Activated naive CD8-positive, alpha-beta T cell treated with anti-CD3 and anti-CD28 coated beads for 36 hours (primary cell): ENCODE data around the gene SLC11A1. TPM values are rescaled to one million over a fixed set of nuclear protein-coding genes. Genes with fewer than 3 reads are reported as not detected.
A peak's percentile ranks its signal among the peaks of the same experiment; 100 is the strongest.

Experiments used
- DNase-seq: peaks from one replicate; pipeline ENCODE4 v3.0.0; 2021
- H3K27ac Mint-ChIP-seq: one replicate; pipeline ENCODE4 v1.8.0; 2022; ENCODE audit warnings: mild to moderate bottlenecking, moderate library complexity, mixed read lengths
- H3K27me3 Mint-ChIP-seq: one replicate; pipeline ENCODE4 v1.8.0; 2022; ENCODE audit warnings: mild to moderate bottlenecking, mixed read lengths
- H3K36me3 Mint-ChIP-seq: one replicate; pipeline ENCODE4 v1.8.0; 2021; ENCODE audit warnings: mild to moderate bottlenecking, mixed read lengths
- H3K4me1 Mint-ChIP-seq: one replicate; pipeline ENCODE4 v1.8.0; 2021; ENCODE audit warnings: mixed read lengths
- H3K4me3 Mint-ChIP-seq: one replicate; pipeline ENCODE4 v1.8.0; 2022; ENCODE audit warnings: mild to moderate bottlenecking, moderate library complexity, mixed read lengths
- H3K9me3 Mint-ChIP-seq: one replicate; pipeline ENCODE4 v1.8.0; 2022; ENCODE audit warnings: mixed read lengths
- total RNA-seq, 2 experiments: library from RNA; stranded (reverse); gene quantifications; one replicate each; pipeline ENCODE4 v1.2.3, GENCODE V29; 2021

Gene SLC11A1
- total RNA-seq, 2 experiments from 2014 or later: 0.08 TPM

DNA sequence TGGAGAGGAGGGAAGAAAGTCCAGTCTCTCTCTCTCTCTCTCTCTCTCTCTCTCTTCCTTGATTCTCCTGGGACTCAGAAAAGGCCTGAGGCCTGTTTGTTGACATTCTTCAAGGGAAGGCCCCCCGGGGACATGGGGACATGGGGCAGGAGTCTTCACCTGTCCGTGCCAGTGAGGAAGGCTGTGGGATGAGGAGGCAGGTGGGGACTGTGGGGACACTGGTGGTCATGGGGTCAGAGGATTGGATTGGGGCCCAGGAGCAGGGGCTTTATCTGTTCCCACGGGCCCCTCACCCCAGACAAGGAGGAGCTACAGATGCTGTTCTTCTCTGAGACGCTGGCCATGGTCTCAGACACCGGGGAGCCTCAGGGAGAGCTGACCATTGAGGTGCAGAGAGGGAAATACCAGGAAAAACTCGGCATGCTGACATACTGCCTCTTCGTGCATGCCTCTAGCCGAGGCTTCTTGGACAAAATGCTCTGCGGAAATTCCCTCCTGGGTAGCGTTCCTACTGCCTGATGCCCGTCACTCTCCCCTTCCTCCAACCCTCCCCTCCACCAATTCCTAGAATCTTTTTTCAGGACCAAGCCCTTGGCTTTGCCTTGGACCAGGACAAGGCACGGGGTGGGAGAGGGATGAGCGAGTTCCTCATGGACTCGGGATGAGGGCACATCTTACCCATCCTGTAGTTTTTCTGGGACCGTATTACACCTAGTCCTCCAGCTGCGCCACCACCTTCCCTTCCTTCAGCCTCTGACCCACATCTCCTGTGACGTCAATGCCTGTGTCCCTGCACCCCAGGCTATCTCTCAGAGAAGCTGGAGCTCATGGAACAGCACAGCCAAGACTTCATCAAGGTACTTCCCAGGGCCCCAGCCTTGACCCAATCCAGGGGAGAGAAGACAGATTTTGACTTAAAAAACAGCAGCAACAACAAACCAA is 24.6 kb upstream of the SLC11A1 start:
- no peak overlapping the region for H3K27ac Mint-ChIP-seq
- no peak for DNase-seq
- H3K36me3 Mint-ChIP-seq: no peaks in the 10 kb centered on the region
- H3K27me3 Mint-ChIP-seq: no peaks in the 10 kb centered on the region
- H3K4me1 Mint-ChIP-seq: no peaks in the 10 kb centered on the region
- H3K9me3 Mint-ChIP-seq: no peaks in the 10 kb centered on the region
- H3K4me3 Mint-ChIP-seq: no peak overlapping the region

DNA sequence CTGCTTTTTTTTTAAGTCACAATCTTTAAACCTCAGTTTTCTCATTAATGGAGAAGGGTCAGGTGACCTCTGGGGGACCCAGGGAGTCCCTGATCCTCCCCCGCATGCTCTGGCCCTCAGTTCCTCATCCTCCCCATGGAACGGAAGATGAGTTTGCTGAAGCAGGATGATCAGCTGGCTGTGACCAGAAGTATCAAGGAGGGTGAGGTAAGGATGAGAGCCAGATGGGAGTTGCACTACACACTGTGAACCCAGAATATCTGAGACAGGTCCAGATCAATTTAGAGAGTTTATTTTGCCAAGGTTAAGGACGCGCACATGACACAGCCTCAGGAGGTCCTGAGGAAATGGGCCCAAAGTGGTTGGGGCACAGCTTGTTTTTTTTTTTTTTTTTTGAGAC is 21.6 kb upstream of the SLC11A1 start:
- Mint-ChIP-seq H3K4me1 (no peaks in the 10 kb centered on the region), H3K27me3 (no peaks in the 10 kb centered on the region), H3K36me3 (no peaks in the 10 kb centered on the region), H3K27ac (no peak overlapping the region), H3K4me3 (no peak overlapping the region), H3K9me3 (no peaks in the 10 kb centered on the region)
- no peak for DNase-seq

DNA sequence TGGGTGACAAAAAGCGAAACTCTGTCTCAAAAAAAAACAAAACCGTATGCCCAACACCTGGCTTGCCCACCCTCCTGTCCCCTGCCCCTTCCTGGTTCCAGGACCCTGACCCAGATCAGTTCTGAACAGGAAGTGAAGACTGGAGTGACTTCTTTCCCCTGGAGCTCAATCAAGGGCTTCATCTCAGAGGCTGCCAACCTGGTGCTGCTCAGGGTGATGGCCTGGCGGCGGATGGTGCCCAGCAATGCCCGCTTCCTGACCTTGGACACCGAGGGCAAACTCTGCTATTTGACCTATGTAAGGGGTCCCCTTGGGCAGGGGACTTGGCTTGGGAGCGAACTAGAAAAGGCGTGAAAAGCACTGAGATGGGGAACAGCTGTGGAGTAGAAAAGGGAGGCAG is 19.5 kb upstream of the SLC11A1 start:
- no peaks in the 10 kb centered on the region for H3K36me3 Mint-ChIP-seq
- no peak overlapping the region for H3K27ac Mint-ChIP-seq
- H3K27me3 Mint-ChIP-seq: no peaks in the 10 kb centered on the region
- H3K4me3 Mint-ChIP-seq: no peak overlapping the region
- no peaks in the 10 kb centered on the region for H3K9me3 Mint-ChIP-seq
- DNase-seq: no peak
- H3K4me1 Mint-ChIP-seq: no peaks in the 10 kb centered on the region

DNA sequence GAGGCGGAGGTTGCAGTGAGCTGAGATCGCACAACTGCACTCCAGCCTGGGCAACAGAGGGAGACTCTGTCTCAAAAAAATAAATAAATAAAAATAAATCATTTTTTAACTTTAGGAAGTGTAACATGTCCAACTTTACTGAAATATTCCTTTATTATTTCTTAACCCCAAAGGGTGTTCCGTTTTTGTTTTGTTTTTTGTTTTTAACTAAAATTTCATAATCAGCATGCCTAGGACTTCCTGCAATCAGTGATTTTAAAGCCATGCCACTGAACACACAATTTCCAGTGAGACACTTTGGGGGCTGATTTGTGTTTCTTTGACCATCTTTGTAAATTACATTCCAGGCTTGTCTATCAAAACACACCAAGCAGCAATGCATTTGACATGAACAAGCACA is 18.3 kb upstream of the SLC11A1 start:
- Mint-ChIP-seq H3K9me3 (no peaks in the 10 kb centered on the region), H3K4me1 (peaks cover 2% of the 10 kb centered on the region), H3K4me3 (no peak overlapping the region), H3K36me3 (no peaks in the 10 kb centered on the region), H3K27me3 (no peaks in the 10 kb centered on the region), H3K27ac (no peak overlapping the region)
- DNase-seq: no peak

DNA sequence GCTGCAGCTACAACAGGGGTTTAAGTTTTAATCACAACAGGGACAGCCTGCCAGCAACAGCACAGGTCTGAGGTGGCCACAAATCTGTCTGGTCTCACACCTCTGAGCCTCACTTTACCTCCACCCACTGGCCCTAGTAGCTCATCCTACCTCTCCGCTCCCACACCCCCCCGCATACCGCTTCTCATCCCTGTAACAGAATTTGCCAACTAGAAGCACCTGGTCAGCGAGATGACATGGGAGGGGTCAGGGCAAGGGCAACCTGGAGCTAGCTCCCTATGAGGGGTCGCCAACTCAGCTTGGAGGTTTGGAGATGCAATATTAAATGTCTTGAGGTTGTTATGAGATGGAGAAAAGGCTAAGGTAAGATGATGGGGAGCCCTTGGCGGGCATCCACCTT is 17.9 kb upstream of the SLC11A1 start:
- no peak overlapping the region for H3K27ac Mint-ChIP-seq
- no peak overlapping the region for H3K4me3 Mint-ChIP-seq
- peaks cover 2% of the 10 kb centered on the region for H3K4me1 Mint-ChIP-seq
- H3K9me3 Mint-ChIP-seq: no peaks in the 10 kb centered on the region
- no peaks in the 10 kb centered on the region for H3K27me3 Mint-ChIP-seq
- no peak for DNase-seq
- H3K36me3 Mint-ChIP-seq: no peaks in the 10 kb centered on the region

DNA sequence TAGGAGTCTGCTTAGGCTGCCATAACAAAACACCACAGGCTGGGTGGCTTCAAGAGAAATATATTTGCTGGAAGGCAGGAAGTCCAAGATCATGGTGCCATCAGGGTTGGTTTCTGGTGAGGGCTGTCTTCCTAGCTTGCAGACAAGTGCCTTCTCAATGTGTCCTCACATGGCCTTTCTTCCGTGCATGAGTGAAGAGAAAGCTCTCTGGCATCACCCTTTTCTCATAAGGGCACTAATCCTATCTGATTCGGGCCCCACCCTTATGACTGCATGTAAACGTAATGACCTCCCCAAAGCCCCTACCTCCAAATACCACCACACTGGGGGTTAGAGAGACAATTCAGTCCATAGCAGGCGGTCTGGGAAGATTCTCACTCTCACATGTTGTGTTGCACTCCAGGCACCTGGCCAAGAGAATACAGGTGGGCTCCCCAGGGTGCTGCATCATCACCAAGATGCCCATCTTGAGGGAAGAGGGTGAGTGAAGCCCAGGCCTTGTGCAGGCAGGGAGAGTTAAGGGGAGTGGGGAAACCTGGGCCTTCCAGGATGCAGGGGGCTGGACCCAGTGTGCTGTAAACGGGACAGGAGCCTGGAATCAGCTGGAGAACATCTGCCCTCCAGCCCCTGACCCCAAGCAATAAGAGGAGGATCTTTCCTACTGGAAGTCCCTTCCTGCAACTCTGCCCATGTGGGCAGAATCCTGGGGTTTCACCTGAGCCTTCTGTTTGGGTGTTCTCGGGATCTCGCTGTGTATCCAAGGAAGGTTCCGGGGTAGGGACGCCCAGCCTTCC is 15.3 kb upstream of the SLC11A1 start:
- H3K27me3 Mint-ChIP-seq: no peaks in the 10 kb centered on the region
- H3K27ac Mint-ChIP-seq: peak overlapping the region; percentile 57
- no peak for DNase-seq
- peak overlapping the region; percentile 76 for H3K4me3 Mint-ChIP-seq
- H3K4me1 Mint-ChIP-seq: peaks cover 6% of the 10 kb centered on the region
- H3K9me3 Mint-ChIP-seq: no peaks in the 10 kb centered on the region
- H3K36me3 Mint-ChIP-seq: no peaks in the 10 kb centered on the region

DNA sequence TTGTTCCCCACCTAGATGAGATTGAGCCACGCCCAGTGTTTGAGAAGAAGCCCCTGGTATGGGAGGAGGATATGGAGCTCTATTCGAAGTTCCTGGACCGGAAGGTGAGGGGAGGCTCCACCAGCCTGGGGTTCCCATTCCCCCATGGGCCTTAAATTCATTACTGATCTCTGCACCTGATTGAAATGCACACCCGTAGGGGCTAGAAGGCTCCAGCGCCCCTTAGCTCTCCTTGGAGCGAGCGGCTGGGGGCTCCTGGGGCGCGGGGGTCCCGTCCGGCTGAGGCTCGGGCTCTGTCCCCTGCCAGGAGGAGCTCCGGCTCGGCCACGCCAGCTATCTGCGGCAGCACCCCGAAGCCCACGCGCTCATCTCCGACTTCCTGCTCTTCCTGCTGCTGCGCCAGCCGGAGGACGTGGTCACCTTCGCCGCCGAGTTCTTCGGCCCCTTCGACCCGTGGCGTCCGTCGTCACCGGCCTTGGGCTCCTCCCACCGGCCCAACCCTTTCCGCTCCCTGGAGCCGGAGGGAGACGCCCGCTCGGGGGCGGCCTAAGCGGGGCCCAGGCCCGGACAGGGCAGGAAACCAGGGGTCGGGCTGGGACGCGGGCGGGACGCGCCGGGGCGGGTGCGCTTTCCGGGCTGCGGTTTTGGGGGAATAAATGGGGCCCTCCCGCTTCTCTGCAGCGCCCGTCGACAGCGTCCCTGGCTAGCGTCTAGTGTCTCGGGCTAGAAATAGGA is 14.5 kb upstream of the SLC11A1 start:
- H3K27ac Mint-ChIP-seq: peak overlapping the region; percentile 69
- peak overlapping the region; percentile 76 for H3K4me3 Mint-ChIP-seq
- no peaks in the 10 kb centered on the region for H3K9me3 Mint-ChIP-seq
- H3K36me3 Mint-ChIP-seq: no peaks in the 10 kb centered on the region
- no peaks in the 10 kb centered on the region for H3K27me3 Mint-ChIP-seq
- peak; percentile 80 for DNase-seq
- H3K4me1 Mint-ChIP-seq: peaks cover 6% of the 10 kb centered on the region

DNA sequence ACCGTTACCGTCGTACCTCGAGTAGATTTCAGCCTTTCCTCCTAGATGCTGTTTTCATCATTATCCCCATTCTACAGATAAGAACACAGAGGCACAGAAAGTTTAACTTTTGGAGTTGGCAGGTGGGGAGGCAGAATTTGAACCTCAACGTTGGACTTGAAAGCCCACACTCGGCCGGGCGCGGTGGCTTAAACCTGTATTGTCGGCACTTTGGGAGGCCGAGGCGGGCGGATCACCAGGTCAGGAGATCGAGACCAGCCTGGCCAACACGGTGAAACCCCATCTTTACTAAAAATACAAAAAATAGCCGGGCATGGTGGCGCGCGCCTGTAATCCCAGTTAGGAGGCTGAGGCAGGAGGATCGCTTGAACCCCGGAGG is 13.9 kb upstream of the SLC11A1 start:
- Mint-ChIP-seq H3K36me3 (no peaks in the 10 kb centered on the region), H3K4me1 (peaks cover 6% of the 10 kb centered on the region)
- DNase-seq: no peak

DNA sequence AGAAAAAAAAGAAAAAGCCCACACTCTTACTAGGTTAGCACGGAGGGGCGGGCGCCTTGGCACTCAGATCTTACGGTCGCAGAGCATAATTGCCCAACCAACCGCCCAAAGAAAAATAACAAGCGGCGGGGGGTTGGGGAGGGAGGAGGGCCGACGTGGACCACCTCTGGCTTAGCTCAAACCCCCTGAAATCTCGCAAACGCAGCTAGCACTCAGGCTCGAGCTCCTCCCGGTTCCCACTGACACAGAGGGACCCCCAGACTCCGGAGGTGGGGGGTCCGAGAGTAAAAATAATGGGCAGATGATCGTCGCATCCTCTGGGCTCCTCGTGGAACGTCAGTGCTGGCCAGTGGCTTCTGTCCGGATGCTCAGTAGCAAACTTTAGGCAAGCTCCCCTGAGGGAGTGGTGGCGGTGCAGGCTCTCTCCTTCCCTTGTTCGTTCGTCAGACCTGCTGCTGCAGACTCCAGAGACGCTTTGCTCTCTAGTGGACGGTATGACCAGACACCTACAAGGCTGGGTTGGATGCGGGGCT is 13.4 kb upstream of the SLC11A1 start:
- no peaks in the 10 kb centered on the region for H3K27me3 Mint-ChIP-seq
- peaks cover 6% of the 10 kb centered on the region for H3K4me1 Mint-ChIP-seq
- no peaks in the 10 kb centered on the region for H3K36me3 Mint-ChIP-seq
- H3K4me3 Mint-ChIP-seq: no peak overlapping the region
- H3K27ac Mint-ChIP-seq: no peak overlapping the region
- H3K9me3 Mint-ChIP-seq: no peaks in the 10 kb centered on the region
- DNase-seq: no peak

More for the DNA sequence above, 13.9 kb upstream of the SLC11A1 start:
- Mint-ChIP-seq H3K27ac (peak overlapping the region; percentile 69), H3K27me3 (no peaks in the 10 kb centered on the region), H3K9me3 (no peaks in the 10 kb centered on the region), H3K4me3 (peak overlapping the region; percentile 76)

DNA sequence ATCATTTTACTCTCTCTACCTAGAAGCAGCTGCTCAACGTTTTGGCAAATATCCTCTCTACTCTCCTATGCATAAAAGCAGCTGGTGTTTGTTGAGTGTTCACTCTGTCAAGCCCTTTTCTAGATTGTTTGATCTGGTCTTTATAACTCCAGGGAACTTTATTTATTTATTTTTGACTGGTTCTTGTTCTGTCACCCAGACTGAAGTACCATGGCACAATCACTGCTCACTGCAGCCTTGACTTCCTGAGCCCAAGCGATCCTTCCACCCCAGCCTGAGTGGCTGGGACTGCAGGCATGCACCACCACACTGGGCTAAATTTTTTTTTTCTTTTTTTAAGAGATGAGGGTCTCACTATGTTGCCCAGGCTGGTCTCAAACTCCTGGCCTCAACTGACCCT is 12.7 kb upstream of the SLC11A1 start:
- H3K4me1 Mint-ChIP-seq: peaks cover 6% of the 10 kb centered on the region
- H3K9me3 Mint-ChIP-seq: no peaks in the 10 kb centered on the region
- no peaks in the 10 kb centered on the region for H3K27me3 Mint-ChIP-seq
- H3K36me3 Mint-ChIP-seq: no peaks in the 10 kb centered on the region
- no peak overlapping the region for H3K4me3 Mint-ChIP-seq
- no peak overlapping the region for H3K27ac Mint-ChIP-seq
- no peak for DNase-seq

DNA sequence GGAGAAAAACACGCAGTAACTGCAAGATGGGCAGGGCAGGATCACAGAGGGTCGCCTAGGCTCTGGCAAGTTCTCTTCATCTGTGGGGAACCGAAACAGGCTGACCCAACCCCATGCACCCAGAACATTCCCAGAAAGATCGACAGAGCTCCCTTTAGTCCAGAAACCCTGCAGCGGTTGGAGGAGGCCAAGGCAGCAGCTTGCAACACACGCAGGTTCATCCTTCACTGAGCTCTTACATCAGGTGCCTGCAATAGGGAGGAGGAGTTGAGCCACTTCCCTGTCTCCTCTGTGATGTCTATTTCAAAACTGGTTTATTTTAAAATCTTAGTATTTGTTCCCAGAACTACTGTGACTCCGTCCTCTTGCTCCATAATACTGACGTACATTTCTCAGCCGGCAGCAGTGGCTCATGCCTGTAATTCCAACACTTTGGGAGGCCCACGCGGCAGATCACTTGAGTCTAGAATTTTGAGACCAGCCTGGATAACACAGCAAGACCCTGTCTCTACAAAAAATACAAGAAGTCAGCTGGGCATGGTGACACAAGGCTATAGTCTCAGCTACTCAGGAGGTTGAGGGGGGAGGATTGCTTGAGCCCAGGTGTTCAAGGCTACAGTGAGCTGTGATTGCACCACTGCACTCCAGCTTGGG is 11.5 kb upstream of the SLC11A1 start:
- Mint-ChIP-seq H3K27me3 (no peaks in the 10 kb centered on the region), H3K36me3 (no peaks in the 10 kb centered on the region), H3K4me1 (peaks cover 6% of the 10 kb centered on the region), H3K9me3 (no peaks in the 10 kb centered on the region), H3K27ac (no peak overlapping the region), H3K4me3 (no peak overlapping the region)
- DNase-seq: no peak

DNA sequence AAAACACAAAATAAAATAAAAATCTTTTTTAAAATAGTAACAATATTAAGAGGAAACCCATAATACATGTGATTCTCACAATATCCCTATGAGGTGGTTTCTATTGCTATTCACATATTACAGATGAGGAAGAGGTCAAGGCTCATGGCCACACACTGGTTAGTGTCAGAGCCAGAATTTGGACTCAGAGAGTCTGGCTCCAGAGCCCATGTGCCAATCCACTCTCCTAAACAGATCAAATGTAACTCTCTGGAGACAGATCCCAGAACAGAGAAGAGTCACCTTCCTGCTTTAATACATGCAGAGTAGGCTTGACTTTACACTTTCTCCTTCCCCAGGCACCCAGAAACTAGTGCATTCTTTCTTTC is 10.1 kb upstream of the SLC11A1 start:
- no peaks in the 10 kb centered on the region for H3K9me3 Mint-ChIP-seq
- H3K27me3 Mint-ChIP-seq: no peaks in the 10 kb centered on the region
- H3K36me3 Mint-ChIP-seq: no peaks in the 10 kb centered on the region
- no peak overlapping the region for H3K4me3 Mint-ChIP-seq
- H3K27ac Mint-ChIP-seq: no peak overlapping the region
- H3K4me1 Mint-ChIP-seq: peaks cover 6% of the 10 kb centered on the region
- DNase-seq: no peak

DNA sequence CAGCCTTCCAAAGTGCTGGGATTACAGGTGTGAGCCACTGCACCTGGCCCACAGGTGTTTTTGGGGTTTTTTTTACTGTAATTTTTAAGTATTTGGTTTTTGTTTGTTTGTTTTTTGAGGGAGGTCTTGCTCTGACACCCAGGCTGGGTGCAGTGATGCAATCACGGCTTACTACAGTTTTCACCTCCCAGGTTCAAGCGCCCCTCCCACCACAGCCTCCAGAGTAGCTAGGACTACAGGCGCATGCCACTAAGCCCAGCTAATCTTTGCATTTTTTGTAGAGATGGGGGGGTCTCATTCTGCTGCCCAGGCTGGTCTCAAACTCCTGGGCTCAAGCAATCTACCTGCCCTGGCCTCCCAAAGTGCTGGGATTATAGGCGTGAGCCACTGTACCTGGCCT is 7.3 kb upstream of the SLC11A1 start:
- Mint-ChIP-seq H3K27me3 (no peaks in the 10 kb centered on the region), H3K27ac (no peak overlapping the region), H3K4me1 (peaks cover 6% of the 10 kb centered on the region), H3K4me3 (no peak overlapping the region), H3K9me3 (no peaks in the 10 kb centered on the region), H3K36me3 (no peaks in the 10 kb centered on the region)
- no peak for DNase-seq

DNA sequence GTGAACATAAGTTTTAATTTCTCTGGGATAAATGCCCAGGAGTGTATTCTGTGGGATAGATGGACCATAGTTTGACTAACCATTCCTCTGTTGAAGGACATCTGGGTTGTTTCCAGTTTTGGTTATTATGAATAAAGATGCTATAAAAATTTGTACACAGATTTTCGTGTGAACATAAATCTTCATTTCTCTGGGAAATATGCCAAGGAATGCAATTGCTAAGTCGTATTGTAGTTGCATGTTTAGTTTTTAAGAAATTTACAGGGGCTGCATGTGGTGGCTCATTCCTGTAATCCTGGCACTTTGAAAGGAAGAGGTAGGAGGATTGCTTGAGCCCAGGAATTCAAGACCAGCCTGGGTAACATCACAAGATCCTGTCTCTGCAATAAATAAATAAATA is 6.9 kb upstream of the SLC11A1 start:
- Mint-ChIP-seq H3K27me3 (no peaks in the 10 kb centered on the region), H3K9me3 (no peaks in the 10 kb centered on the region), H3K27ac (no peak overlapping the region), H3K4me1 (peaks cover 4% of the 10 kb centered on the region), H3K36me3 (no peaks in the 10 kb centered on the region), H3K4me3 (no peak overlapping the region)
- DNase-seq: no peak
